ENCODE results near the gene PDGFRA.
"Not testable (repeated sequence)": the region's sequence is repeated elsewhere in the genome, so short reads cannot be mapped to it uniquely, and the experiment has no call there.

PDGFRA gene

GRCh38 chr4:54332542-54332941 is 103.4 kb downstream of the PDGFRA start:
- no peak for DNase-seq

- no peak for DNase-seq
Measured at GRCh38 chr4:54333657-54334056, 104.6 kb downstream of the PDGFRA start.

- DNase-seq = not testable (repeated sequence)
Measured at GRCh38 chr4:54334769-54335168, 105.7 kb downstream of the PDGFRA start.

- no peak for DNase-seq
Measured at GRCh38 chr4:54337009-54337408, 107.9 kb downstream of the PDGFRA start.

- DNase-seq = not testable (repeated sequence)
Measured at GRCh38 chr4:54342067-54342466, 113.0 kb downstream of the PDGFRA start.
